CD14-positive monocyte (primary cell): Measurements from ENCODE around the gene APBB1. TPM values are rescaled to one million over a fixed set of nuclear protein-coding genes. Genes with fewer than 3 reads are reported as not detected.

Source experiments
- DNase-seq, 3 donors: peaks; one replicate each; pipeline ENCODE4 v3.0.0-alpha.2; 2011 to 2022
- H2AFZ ChIP-seq: 2 replicates; pipeline ENCODE4 v1.6.0; 2012; ENCODE audit warnings: mild to moderate bottlenecking, low read depth, low read length, inconsistent platforms; ENCODE audit not compliant: insufficient read depth, poor library complexity, severe bottlenecking
- H3K27ac ChIP-seq, 2 donors: 1 replicate in 1 of 2; 2 replicates in 1 of 2; pipeline ENCODE4 v1.5.1; 2012 to 2013; ENCODE audit warnings: low read length in 2 of 2, control low read depth in 1 of 2, inconsistent platforms in 1 of 2, low read depth in 1 of 2, mild to moderate bottlenecking in 1 of 2
- H3K27me3 ChIP-seq, 2 donors: one replicate each; pipeline versions ENCODE4 v1.6.0 to v1.6.1; 2011 to 2013; ENCODE audit warnings: low read length in 2 of 2; ENCODE audit not compliant: control insufficient read depth in 2 of 2, insufficient read depth in 2 of 2
- H3K36me3 ChIP-seq, 2 donors: replicated peaks in 1 of 2; 1 replicate in 1 of 2; 2 replicates in 1 of 2; pipeline versions ENCODE4 v1.5.1 to v1.6.1; 2012 to 2013; ENCODE audit warnings: low read length in 2 of 2, control low read depth in 1 of 2, inconsistent platforms in 1 of 2, mild to moderate bottlenecking in 1 of 2; ENCODE audit not compliant: insufficient read depth in 2 of 2, control insufficient read depth in 1 of 2
- H3K4me1 ChIP-seq, 2 donors: 1 replicate in 1 of 2; 2 replicates in 1 of 2; pipeline versions ENCODE4 v1.5.1 to v1.6.1; 2012 to 2013; ENCODE audit warnings: low read length in 2 of 2, control low read depth in 1 of 2, inconsistent platforms in 1 of 2, mild to moderate bottlenecking in 1 of 2, moderate library complexity in 1 of 2; ENCODE audit not compliant: insufficient read depth in 2 of 2, control insufficient read depth in 1 of 2
- H3K4me2 ChIP-seq: replicated peaks from 2 replicates; pipeline ENCODE3; 2012; ENCODE audit warnings: low read length, moderate library complexity, mild to moderate bottlenecking; ENCODE audit not compliant: poor library complexity, severe bottlenecking; ENCODE audit errors: extremely low read depth
- H3K4me3 ChIP-seq, 3 experiments: fragments of 200-600 bp in 1 of 3; sonication (generic) in 1 of 3; replicated peaks in 1 of 3; 1 replicate in 2 of 3; 2 replicates in 1 of 3; pipeline ENCODE4 v1.5.1; 2011 to 2013; ENCODE audit warnings: low read length in 3 of 3, mild to moderate bottlenecking in 3 of 3, control low read depth in 2 of 3, low read depth in 2 of 3, inconsistent platforms in 1 of 3, moderate library complexity in 1 of 3
- H3K79me2 ChIP-seq: 2 replicates; pipeline ENCODE4 v1.6.0; 2012; ENCODE audit warnings: mild to moderate bottlenecking, control low read depth, inconsistent platforms, low read length, moderate library complexity; ENCODE audit not compliant: insufficient read depth
- H3K9ac ChIP-seq: 2 replicates; pipeline ENCODE4 v1.6.0; 2017; ENCODE audit warnings: low read length, mild to moderate bottlenecking; ENCODE audit not compliant: insufficient read depth, poor library complexity, severe bottlenecking
- H3K9me3 ChIP-seq, 2 donors: replicated peaks in 1 of 2; 1 replicate in 1 of 2; 2 replicates in 1 of 2; pipeline versions ENCODE4 v1.5.1 to v1.6.1; 2012 to 2013; ENCODE audit warnings: low read length in 2 of 2, control low read depth in 1 of 2; ENCODE audit not compliant: control insufficient read depth in 1 of 2, insufficient read depth in 1 of 2
- H4K20me1 ChIP-seq: 2 replicates; pipeline ENCODE4 v1.6.0; 2012; ENCODE audit warnings: mild to moderate bottlenecking, low read length, control low read depth, moderate library complexity; ENCODE audit not compliant: insufficient read depth
- H3K27ac Mint-ChIP-seq, 7 donors: one replicate each; pipeline ENCODE4 v1.8.0; 2020; ENCODE audit warnings: mild to moderate bottlenecking in 7 of 7, mixed read lengths in 7 of 7, moderate library complexity in 6 of 7, inconsistent platforms in 2 of 7
- H3K27me3 Mint-ChIP-seq, 3 donors: one replicate each; pipeline ENCODE4 v1.8.0; 2021 to 2022; ENCODE audit warnings: low read depth in 3 of 3, mild to moderate bottlenecking in 3 of 3, mixed read lengths in 3 of 3, moderate library complexity in 3 of 3, inconsistent platforms in 1 of 3
- H3K36me3 Mint-ChIP-seq, 2 donors: one replicate each; pipeline ENCODE4 v1.8.0; 2020; ENCODE audit warnings: mixed read lengths in 2 of 2, inconsistent platforms in 1 of 2, mild to moderate bottlenecking in 1 of 2
- H3K4me1 Mint-ChIP-seq: one replicate; pipeline ENCODE4 v1.8.0; 2020; ENCODE audit warnings: mild to moderate bottlenecking, mixed read lengths
- H3K4me3 Mint-ChIP-seq, 2 donors: one replicate each; pipeline ENCODE4 v1.8.0; 2020; ENCODE audit warnings: mild to moderate bottlenecking in 2 of 2, mixed read lengths in 2 of 2, moderate library complexity in 1 of 2
- H3K9me3 Mint-ChIP-seq, 7 donors: one replicate each; pipeline ENCODE4 v1.8.0; 2020 to 2022; ENCODE audit warnings: mixed read lengths in 7 of 7, mild to moderate bottlenecking in 6 of 7, moderate library complexity in 6 of 7, inconsistent platforms in 2 of 7
- CTCF ChIP-seq: fragments of 200-600 bp; IDR thresholded peaks from one replicate; pipeline ENCODE4 v1.8.0; 2022; ENCODE audit warnings: antibody characterized with exemption, mild to moderate bottlenecking
- whole genome bisulfite sequencing: methylation state at CpG from one replicate; pipeline ENCODE4 v1.1.5; 2013; ENCODE audit warnings: missing lambda C conversion rate; ENCODE audit not compliant: insufficient coverage; 5-methylcytosine and 5-hydroxymethylcytosine counted together
- intact Hi-C, 2 donors: fragments of 100-400 bp; cut with micrococcal nuclease; formaldehyde crosslinking; loops; one replicate each; pipeline versions ENCODE4 v1.15.0 to v1.15.1; 2023
- polyA plus RNA-seq, 3 donors: library from polyadenylated mRNA; depleted of rRNA in 1 of 3; unstranded in 2 of 3; stranded (reverse) in 1 of 3; fragments of 300-500 nt in 2 of 3; fragments of >200 nt in 1 of 3; fragmentation: Illumina TruSeq in 2 of 3; gene quantifications; 1 replicate in 2 of 3; 2 replicates in 1 of 3; pipeline ENCODE4 v1.2.3, GENCODE V29; 2012 to 2021

The APBB1 gene
- polyA plus RNA-seq, 3 donors, result 0.85 to 2.5 (median 2.4) TPM

- Histone ChIP-seq H2AFZ (peak overlapping the region; percentile 27), H3K4me2 (peak overlapping the region; percentile 46), H3K4me3 (peak overlapping the region in 1 of 3 experiments; percentile 23), H4K20me1 (no peaks in the 10 kb centered on the region), H3K79me2 (no peaks in the 10 kb centered on the region), H3K36me3 (no peaks in the 10 kb centered on the region), H3K9ac (no peak overlapping the region), H3K9me3 (no peaks in the 10 kb centered on the region), H3K27me3 (peaks cover 12 to 20% of the 10 kb centered on the region in 2 donors), H3K27ac (peak overlapping the region in 1 of 2 donors; percentile 50), H3K4me1 (peaks cover 25 to 35% of the 10 kb centered on the region in 2 donors)
- TF ChIP-seq CTCF, result no peak
- no peaks in the 10 kb centered on the region for H3K9me3 Mint-ChIP-seq
- H3K27me3 Mint-ChIP-seq, result peaks cover 8% of the 10 kb centered on the region in 3 donors
- peaks cover 5% of the 10 kb centered on the region for H3K4me1 Mint-ChIP-seq
- WGBS, result 0% methylated on average over 3 of the region's 3 CpGs
- intact Hi-C loops, result no loop called here
- DNase-seq, result peak; percentile 59 to 67 (median 61)
- no peak overlapping the region for H3K4me3 Mint-ChIP-seq
- peaks cover 0 to 1% of the 10 kb centered on the region in 2 donors for H3K36me3 Mint-ChIP-seq
- no peak overlapping the region for H3K27ac Mint-ChIP-seq
Observed at GRCh38 chr11:6414874-6415328, 4.0 kb downstream of the APBB1 start.

- H3K36me3 ChIP-seq, result no peaks in the 10 kb centered on the region
- intact Hi-C loops, result no loop called here
- H3K27ac ChIP-seq, result no peak overlapping the region
- 94% methylated on average over 9 of the region's 12 CpGs for WGBS
- no peaks in the 10 kb centered on the region for H3K36me3 Mint-ChIP-seq
- no peak overlapping the region for H3K4me2 ChIP-seq
- H2AFZ ChIP-seq, result no peak overlapping the region
- H3K27me3 ChIP-seq, result peaks cover 6 to 14% of the 10 kb centered on the region in 2 donors
- H3K4me1 Mint-ChIP-seq, result no peaks in the 10 kb centered on the region
- H3K27me3 Mint-ChIP-seq, result peaks cover under 1 to 3% (median 2%) of the 10 kb centered on the region in 3 donors
- no peaks in the 10 kb centered on the region for H3K9me3 ChIP-seq
- H3K79me2 ChIP-seq, result no peaks in the 10 kb centered on the region
- H3K9ac ChIP-seq, result no peak overlapping the region
- H3K27ac Mint-ChIP-seq, result no peak overlapping the region
- H3K4me1 ChIP-seq, result peaks cover 20 to 26% of the 10 kb centered on the region in 2 donors
- no peaks in the 10 kb centered on the region for H4K20me1 ChIP-seq
- no peak overlapping the region for H3K4me3 Mint-ChIP-seq
- DNase-seq, result no peak
- H3K9me3 Mint-ChIP-seq, result no peaks in the 10 kb centered on the region
- no peak overlapping the region for H3K4me3 ChIP-seq
- TF ChIP-seq CTCF, result no peak
Observed at GRCh38 chr11:6413791-6414201, 5.1 kb downstream of the APBB1 start.
